Endometrial microvascular endothelial cells (primary cell): Measurements from ENCODE around the gene PCDH10. TPM values are rescaled to one million over a fixed set of nuclear protein-coding genes. Genes with fewer than 3 reads are reported as not detected.

Experiments
- in situ Hi-C: cut with HindIII; loops from 2 replicates; pipeline ENCODE4 v1.10.0; 2017; ENCODE audit warnings: low sequenced_read_pairs, low pct_unique_long_range_greater_than_20kb; ENCODE audit errors: inconsistent ontology term
- total RNA-seq: library from RNA; depleted of rRNA; stranded (reverse); fragments of >200 nt; gene quantifications from one replicate; pipeline ENCODE4 v1.2.3, GENCODE V29; 2015; ENCODE audit errors: inconsistent ontology term

The PCDH10 gene, protein sequence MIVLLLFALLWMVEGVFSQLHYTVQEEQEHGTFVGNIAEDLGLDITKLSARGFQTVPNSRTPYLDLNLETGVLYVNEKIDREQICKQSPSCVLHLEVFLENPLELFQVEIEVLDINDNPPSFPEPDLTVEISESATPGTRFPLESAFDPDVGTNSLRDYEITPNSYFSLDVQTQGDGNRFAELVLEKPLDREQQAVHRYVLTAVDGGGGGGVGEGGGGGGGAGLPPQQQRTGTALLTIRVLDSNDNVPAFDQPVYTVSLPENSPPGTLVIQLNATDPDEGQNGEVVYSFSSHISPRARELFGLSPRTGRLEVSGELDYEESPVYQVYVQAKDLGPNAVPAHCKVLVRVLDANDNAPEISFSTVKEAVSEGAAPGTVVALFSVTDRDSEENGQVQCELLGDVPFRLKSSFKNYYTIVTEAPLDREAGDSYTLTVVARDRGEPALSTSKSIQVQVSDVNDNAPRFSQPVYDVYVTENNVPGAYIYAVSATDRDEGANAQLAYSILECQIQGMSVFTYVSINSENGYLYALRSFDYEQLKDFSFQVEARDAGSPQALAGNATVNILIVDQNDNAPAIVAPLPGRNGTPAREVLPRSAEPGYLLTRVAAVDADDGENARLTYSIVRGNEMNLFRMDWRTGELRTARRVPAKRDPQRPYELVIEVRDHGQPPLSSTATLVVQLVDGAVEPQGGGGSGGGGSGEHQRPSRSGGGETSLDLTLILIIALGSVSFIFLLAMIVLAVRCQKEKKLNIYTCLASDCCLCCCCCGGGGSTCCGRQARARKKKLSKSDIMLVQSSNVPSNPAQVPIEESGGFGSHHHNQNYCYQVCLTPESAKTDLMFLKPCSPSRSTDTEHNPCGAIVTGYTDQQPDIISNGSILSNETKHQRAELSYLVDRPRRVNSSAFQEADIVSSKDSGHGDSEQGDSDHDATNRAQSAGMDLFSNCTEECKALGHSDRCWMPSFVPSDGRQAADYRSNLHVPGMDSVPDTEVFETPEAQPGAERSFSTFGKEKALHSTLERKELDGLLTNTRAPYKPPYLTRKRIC
- 0.28 TPM for total RNA-seq

DNA sequence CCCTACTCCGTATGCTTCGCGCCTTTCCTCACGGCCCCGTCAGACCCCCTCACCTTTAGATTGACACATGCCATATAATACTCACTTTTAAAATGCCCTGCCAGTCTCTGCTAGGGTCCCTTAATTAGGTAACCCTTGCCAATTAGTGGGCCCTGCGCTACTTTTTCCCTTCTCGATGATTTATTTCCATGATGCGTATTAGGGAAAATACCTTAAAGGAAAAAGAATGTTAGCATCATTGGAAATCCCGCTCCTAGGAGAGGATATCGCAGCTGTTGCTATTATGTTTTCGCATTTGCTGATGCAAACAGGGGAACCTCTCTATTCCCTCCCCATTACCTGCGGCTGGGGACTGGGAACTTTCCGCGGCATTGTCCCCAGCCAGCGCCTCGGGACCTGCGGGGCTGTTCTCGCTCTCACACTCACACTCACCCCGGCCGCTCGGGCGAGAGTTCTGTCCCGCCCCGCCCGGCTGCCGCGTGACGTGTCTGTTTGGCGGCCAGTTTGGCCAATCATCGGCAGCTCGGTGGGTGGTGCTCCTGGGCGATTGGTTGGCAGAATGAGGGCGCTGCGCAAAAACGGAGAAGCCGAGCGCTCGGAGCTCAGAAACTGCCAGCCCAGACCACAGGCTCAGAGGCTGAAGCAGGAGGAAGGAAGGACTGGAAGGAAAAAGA lies at the start of gene PCDH10:
TSS of gene PCDH10 (plus strand) at position 605 of the 674 bp plus-strand sequence. CDS start 847 bp downstream, outside the sequence.
- in situ Hi-C loops = no loop called here

DNA sequence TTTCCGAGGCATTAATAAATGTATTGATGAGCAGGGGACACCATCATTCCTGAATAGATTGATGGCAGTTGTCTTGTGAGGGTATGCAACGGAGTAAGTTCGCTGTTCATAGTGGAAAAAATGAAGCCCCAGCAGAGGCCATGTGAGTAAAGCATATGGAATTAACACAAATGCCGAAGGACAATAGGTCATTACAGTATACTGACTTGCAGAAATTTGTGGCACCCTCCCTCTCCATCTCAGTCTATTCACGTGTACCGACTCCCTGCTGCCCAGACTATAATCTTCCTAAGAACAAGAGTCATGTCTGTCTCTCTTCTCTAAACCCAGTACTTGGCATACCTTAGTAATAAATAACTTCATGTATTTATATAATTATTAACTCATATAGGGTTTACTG lies 47.1 kb upstream of the PCDH10 start:
- in situ Hi-C loops = no loop called here

DNA sequence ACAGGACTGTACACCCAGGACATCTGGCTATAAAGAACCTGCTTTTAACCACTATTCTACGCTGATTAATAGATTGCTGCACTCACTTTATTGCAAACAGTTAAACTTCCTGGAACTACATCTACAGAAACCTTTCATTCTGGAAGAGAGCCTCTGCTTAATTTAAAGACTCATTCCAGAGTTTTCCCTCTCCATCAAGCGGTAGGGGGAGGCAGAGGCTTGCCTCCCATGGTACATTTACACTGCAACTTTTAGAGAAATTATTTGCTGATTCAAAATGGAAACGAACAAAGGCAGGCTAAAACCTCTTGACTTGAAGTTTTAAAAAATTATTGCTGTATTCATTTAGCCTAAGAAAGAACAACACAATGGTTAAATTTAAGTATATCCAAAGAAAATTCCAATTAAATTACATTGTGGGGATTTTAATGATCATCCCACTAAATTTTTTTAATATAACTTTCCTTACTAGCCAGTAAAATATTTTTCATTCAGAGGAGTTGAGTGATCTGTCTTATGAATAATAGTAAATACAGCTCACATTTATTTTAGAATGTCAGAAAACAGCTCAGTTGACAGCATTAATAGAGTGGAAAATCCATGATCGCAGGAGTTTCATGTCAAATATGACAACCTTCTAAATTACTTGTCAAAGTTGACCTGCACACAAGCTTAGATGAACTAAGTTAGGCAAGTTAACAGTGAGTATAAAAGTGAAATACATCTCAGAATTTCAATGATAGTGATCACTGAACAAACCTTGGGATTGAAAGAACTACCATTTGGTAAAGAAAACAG lies 46.3 kb upstream of the PCDH10 start:
- in situ Hi-C loops = no loop called here

DNA sequence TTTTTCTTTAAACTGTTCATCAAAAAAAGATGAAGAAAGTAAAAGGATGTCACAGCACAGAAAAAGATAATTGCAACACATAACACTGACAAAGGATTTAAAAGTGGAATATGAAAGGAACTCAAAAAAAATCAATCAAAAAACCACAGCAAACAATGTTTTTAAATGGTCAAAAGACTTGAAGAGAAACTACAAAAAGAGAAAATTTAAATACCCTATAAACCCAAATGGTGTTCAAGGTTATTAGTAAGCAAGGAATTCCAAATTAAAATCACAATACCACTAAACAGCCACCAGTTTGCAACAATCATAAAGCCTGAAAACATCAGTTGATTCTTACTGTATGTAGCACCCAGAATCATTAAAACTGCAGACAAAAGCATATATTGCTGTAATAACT lies 36.5 kb upstream of the PCDH10 start:
- in situ Hi-C loops = no loop called here

DNA sequence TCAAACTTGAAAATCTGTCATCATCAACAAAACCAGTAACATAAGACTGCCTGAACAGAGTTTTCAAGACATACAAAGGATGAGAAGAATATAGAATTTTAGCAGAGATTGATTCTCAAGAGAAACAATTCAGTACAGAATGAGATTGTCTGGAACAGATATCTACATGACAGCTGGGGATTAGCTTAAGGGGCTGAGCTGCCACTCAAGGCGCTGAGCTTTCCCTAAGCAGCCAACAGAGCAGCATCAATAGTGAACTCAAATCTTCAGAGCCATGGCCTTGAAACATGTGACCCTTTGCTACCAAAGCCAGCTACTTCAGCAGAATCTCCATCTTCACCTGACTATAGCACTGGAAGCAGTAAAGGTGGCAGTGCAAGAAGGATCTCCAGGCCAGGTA lies 24.3 kb upstream of the PCDH10 start:
- in situ Hi-C loops = no loop called here

DNA sequence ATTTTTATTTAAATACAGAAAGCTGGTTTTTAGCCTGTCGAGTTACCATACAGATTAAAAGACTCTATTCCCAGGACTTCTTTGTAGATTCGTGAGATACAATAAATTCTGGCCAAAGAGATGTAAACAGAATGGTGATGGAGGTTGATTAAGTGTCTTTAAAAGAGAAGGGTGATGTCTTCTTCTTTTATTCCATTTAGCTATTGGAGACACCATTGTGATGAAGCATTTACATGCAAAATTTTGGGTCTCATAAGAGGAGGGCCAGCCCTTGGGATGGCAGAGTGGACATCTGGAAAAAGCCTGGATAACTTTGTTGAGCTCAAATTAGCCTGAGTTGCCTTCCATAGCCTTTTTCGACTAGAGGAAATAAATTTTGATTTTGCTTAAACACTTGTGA lies 21.6 kb upstream of the PCDH10 start:
- in situ Hi-C loops = no loop called here

DNA sequence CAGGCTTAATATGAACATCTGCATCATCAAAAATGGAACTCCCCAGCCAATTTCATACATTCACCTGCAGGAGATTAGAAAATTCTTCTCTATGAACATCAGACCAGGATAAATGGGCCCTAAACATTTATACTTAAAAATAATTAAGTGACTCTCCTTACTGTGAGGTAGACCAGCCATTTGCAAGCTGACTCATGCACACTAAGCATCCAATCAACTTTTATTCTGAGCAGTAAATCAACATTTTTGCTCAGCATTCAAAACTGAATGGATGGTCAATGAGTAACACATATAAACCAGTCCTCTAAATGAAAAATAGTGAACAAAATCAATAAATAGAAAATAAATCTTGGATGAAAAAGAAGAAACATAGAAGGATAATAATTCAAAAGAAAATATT lies 19.9 kb upstream of the PCDH10 start:
- in situ Hi-C loops = no loop called here

DNA sequence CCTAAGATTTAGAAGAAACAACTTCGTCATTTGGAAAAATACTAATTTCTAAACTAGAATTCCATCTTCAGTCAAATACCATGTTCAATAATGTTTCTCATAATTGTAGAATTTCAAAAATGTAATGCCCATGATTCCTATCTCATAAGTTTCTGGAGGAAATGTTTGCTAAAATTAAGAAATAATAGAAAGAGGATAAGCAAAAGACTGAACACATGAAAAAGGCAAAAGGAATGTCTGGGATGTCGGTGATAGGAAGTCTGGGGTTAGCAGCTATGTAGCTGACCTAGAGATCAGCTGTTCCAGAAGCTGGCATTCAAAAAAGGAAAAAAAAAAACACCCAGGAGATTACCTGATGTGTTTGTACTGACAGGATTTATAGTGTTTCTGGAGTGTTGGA lies 18.9 kb upstream of the PCDH10 start:
- in situ Hi-C loops = no loop called here

DNA sequence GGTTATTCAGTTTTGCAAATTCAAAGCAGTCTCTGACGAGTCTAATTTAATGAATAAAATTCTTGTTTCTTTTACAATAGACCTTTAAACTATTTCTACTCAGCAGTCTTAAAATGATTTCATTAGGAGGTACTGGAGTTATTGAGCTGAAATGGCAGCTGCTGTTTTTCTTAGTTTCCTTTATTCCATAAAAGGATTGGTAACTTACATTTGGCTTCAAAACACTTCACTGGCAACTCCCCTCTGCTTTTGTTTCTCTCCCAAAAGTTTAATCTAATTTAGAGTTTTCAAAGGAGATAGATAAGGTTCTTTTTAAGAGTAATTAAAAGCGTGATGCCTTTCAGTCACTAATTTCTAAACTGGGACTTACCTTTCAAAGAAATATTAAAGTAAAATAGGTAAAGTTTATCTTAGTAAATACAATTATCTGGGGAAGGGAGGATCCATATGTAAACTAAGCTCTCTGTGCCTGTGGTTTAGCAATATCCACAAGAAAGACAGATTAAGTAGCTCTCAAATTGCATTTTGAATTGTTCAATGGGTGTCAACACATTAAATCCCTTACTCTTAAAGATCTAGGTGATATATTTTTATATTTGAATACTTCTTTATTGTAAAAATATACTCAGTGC lies 17.1 kb upstream of the PCDH10 start:
- in situ Hi-C loops = no loop called here

DNA sequence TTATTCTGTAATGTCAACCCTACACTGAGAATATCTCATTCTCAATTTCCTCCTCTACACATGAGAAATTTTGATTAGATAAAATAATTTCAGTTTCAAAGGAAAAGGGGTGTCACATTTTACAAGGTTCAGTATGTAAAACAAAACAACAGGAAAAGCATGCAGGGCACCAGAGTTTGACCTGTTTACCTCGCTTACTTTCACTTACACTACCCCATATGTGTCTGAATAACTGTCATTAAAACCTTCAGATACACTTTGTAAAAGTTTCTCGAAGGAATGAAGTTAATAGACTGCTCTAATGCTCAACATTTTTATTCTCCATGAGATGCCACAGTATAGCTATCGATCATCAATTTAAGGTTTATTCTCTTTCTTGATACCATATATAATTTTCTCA lies 12.3 kb upstream of the PCDH10 start:
- in situ Hi-C loops = no loop called here

DNA sequence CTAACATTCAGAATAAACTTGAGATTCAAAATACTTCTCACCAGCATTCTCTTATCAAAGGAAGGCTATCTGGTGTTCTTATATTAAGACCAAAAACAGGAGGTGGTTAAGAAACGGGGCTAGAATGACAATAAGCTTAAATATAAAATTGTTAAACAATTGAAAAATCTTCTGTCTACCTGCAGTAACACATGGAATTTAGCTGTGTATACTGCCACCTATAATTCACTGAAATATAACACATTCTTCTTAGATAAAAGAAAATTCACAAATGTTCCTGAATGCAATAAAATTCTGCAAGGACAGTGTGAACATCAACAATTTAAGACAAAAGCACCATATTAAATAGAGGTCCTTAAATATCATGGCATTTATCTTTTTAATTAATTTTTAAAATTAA lies 11.5 kb upstream of the PCDH10 start:
- in situ Hi-C loops = no loop called here

DNA sequence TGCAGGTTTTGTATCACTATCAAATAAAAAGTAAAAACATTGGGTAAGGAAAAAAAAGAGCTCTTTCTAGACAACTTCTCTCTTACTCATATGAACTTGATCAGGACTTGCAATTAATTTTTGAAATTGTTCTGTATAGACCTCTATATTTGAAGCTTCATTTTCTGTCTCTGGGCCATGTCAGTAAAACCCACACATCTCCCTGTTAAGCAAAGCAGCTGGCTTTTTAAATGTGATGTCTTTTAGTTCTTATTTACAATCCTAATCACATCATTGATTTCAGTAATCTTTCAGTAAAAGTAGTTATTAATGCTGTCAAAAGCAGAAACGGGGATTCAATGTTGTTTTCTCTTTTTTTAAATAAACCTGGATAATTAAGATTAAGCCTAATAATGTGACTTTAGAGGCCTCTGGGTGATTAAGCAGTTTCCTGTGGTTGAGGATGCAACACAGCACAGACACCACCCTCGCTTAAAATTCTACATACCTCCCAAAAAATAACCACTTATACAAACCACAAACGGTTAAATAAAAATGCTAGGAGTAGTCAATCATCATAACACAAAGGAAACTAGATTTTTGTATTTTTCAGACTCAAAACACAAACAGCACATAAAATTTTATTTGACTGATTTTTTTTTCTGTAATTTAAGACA lies 5.2 kb upstream of the PCDH10 start:
- in situ Hi-C loops = no loop called here

DNA sequence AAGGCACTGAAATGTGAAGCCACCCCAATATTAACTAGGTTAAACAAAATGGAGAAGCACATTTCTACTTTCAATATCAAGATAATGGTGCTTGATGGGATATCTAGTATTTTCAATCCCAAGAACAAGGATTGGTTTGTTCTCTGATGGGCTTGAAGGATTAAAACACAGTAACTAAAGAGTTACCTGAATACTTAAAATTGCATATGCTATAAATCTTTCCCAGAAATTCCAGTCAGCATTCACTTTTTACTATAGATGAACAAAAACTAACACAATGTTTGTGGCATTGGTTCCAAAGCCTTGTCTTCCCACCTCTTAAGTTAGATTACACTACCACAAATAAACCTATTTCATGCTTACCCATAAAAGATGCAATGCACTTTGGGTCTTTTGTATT lies 3.9 kb upstream of the PCDH10 start:
- in situ Hi-C loops = no loop called here

DNA sequence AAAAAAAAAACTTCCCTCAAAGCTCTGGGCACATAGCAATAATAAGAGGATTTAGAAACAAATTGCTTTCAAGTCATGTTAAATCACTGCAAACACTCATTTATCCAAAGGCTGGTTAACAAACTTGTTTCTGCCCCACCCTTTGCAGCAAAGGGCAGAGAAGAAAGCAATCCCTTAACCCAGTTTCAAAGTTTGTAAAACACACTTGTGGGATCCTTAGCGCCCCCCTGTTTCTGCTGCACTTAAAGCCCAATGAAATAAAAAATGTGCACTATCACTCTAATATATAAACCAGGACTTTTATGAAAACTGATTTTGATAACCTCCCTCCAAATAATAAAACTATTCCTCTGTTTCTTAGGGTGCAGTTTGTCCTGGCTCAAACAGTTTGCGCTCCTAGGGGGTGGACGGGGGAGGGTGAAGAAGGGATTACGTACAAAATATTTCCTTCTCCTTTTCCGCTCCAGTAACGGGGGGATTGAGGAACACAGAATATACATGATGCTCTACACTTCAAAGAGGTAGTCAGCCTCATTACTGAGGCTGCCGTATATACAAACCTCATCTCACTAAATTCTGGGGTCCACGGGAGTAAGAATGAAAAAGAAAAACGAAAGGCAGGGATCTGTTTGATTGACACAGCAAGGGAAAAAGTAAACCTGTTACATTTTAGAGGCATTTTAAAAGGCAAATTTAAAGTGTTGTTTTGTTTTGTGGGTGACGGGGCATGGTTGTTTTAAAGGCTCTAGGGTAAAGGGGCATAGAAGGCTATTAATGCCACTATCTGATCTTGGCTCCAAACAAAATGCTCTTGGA lies 3.1 kb upstream of the PCDH10 start:
- in situ Hi-C loops = no loop called here

DNA sequence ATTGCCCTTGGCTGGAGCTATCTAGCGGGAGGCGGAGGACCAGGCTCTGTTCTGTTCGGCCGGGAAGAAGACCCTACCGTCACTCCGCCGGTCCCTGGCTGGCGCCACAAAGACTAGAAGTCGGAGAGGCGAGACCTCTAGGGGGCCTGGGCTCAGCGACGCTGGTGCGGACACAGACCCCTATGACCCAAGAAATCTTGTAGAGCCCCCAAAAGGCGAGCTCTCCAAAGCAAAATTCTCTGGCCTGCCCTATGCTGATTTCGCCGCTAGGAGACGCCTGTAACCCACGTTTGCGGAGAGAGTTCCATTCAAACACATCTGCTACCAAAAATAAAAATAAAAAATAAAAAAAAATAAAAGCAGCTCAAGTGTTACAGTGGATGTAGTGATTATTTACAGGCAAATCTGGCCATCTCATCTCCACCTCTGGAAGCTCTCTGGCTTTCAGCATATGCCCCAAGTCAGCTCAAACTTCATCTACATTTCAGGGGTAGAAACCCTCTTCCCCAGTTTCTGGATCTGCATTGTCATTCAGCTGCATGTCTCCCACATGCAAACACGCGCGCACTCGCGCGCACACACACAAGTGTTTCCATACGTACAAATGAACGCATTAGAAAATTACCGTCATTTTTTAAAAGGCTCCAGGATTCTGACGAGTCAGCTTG lies 2.4 kb upstream of the PCDH10 start:
- in situ Hi-C loops = no loop called here

DNA sequence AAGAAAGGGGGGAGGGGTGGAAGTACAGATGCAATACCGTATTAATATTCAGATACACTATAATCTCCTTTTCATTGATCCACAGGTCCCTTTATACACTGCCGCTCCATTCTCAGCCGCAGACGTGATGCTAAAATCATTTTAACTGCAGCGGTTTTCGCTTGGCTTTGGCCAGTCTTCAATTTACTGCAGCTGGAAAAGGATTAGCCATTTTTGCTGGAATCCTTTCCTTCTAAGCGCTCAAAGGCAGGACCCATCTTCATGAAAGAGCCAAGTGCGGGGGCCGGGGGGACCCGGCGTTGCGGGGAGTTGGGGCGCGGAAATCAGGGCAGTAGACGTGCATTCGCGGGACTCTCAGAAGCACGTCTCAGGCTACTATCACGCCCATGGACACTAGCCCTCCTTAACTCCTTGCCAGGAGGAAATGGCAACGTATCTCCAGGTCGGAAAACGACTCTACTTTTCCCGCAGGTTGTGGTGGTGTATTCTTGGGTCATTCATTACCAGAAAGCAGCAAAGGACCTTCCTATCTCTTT lies 1.7 kb upstream of the PCDH10 start:
- in situ Hi-C loops = no loop called here
